Upper lobe of left lung (tissue), 4 donors: ENCODE results near the gene SERINC3.

ENCODE experiments used
- CTCF ChIP-seq, 6 experiments: fragments of 450-650 bp in 4 of 6; fragments of 200-600 bp in 2 of 6; sonication (generic) in 2 of 6; IDR thresholded peaks; one replicate each; pipeline ENCODE4 v1.5.1; 2016 to 2019; ENCODE audit warnings: antibody characterized with exemption in 6 of 6
- POLR2A ChIP-seq, 4 donors: fragments of 450-650 bp; IDR thresholded peaks; one replicate each; pipeline ENCODE4 v1.5.1; 2016 to 2017; ENCODE audit warnings: antibody characterized with exemption in 4 of 4, mild to moderate bottlenecking in 2 of 4

GRCh38 chr20:44513871-44514270 lies 8.0 kb downstream of the SERINC3 start:
- TF ChIP-seq POLR2A (IDR thresholded peaks at IDR 0.05) (no peak), CTCF (IDR thresholded peaks at IDR 0.05) (no peak)
